Renal pelvis (tissue), 4 donors: Measurements from ENCODE around the gene PXDN. TPM values are rescaled to one million over a fixed set of nuclear protein-coding genes. Genes with fewer than 3 reads are reported as not detected.

Source experiments
- DNase-seq: peaks from one replicate; pipeline ENCODE4 v3.0.0-alpha.2; 2013
- polyA plus RNA-seq, 3 donors: library from polyadenylated mRNA; unstranded; fragments of 120-200 nt; gene quantifications; one replicate each; pipeline ENCODE4 v1.2.1, GENCODE V29; 2013; ENCODE audit not compliant: insufficient read length in 3 of 3

PXDN gene
- polyA plus RNA-seq, 3 donors, result 147 to 188 (median 178) TPM

- DNase-seq, result no peak
Measured at GRCh38 chr2:1603059-1603458, 141.3 kb downstream of the PXDN start.

GRCh38 chr2:1602278-1603010 is 141.9 kb downstream of the PXDN start:
- no peak for DNase-seq

- no peak for DNase-seq
Measured at GRCh38 chr2:1601471-1602277, 142.6 kb downstream of the PXDN start.

GRCh38 chr2:1601067-1601412 is 143.3 kb downstream of the PXDN start:
- DNase-seq, result no peak

- DNase-seq, result no peak
Measured at GRCh38 chr2:1600191-1601066, 143.9 kb downstream of the PXDN start.

- no peak for DNase-seq
Measured at GRCh38 chr2:1599301-1600085, 144.8 kb downstream of the PXDN start.

- no peak for DNase-seq
Measured at GRCh38 chr2:1598800-1599199, 145.5 kb downstream of the PXDN start.

GRCh38 chr2:1598041-1598710 is 146.1 kb downstream of the PXDN start:
- DNase-seq, result no peak

GRCh38 chr2:1595274-1595673 is 149.0 kb downstream of the PXDN start:
- DNase-seq, result no peak

GRCh38 chr2:1594373-1595171 is 149.7 kb downstream of the PXDN start:
- no peak for DNase-seq

GRCh38 chr2:1594123-1594372 is 150.3 kb downstream of the PXDN start:
- DNase-seq, result no peak

- no peak for DNase-seq
Measured at GRCh38 chr2:1593371-1594122, 150.8 kb downstream of the PXDN start.

GRCh38 chr2:1591978-1592907 is 152.1 kb downstream of the PXDN start:
- peak; percentile 82 for DNase-seq

- DNase-seq, result no peak
Measured at GRCh38 chr2:1591461-1591770, 152.9 kb downstream of the PXDN start.

GRCh38 chr2:1590596-1591460 is 153.5 kb downstream of the PXDN start:
- DNase-seq, result no peak

- no peak for DNase-seq
Measured at GRCh38 chr2:1588978-1589621, 155.2 kb downstream of the PXDN start.
